BLaER1 treated with 17β-estradiol and CSF1 and Interleukin-3, amounts not matched to agents 10 nM and 100 nM (cell line): ENCODE data around the gene KCNIP3.

Source experiments
- H3K27ac ChIP-seq, 11 experiments: shearing (Covaris generic); formaldehyde crosslinking; 2 replicates each; pipeline ENCODE4 v1.8.1; 2022
- H3K27me3 ChIP-seq, 11 experiments: shearing (Covaris generic); formaldehyde crosslinking; 2 replicates each; pipeline ENCODE4 v1.8.1; 2022
- H3K36me3 ChIP-seq, 11 experiments: shearing (Covaris generic); formaldehyde crosslinking; 2 replicates each; pipeline ENCODE4 v1.8.1; 2022
- H3K4me1 ChIP-seq, 10 experiments: shearing (Covaris generic); formaldehyde crosslinking; 2 replicates each; pipeline ENCODE4 v1.8.1; 2022
- H3K4me2 ChIP-seq, 11 experiments: shearing (Covaris generic); formaldehyde crosslinking; 2 replicates each; pipeline ENCODE4 v1.8.1; 2022
- H3K4me3 ChIP-seq, 10 experiments: shearing (Covaris generic); formaldehyde crosslinking; 2 replicates each; pipeline ENCODE4 v1.8.1; 2022
- H3K9ac ChIP-seq, 11 experiments: shearing (Covaris generic); formaldehyde crosslinking; 2 replicates each; pipeline ENCODE4 v1.8.1; 2022
- H3K9me3 ChIP-seq, 11 experiments: shearing (Covaris generic); formaldehyde crosslinking; replicated peaks in 1 of 11; 2 replicates each; pipeline ENCODE4 v1.8.1; 2022
- H4K20me1 ChIP-seq, 11 experiments: shearing (Covaris generic); formaldehyde crosslinking; 2 replicates each; pipeline ENCODE4 v1.8.1; 2022
- Cebpa-rat ChIP-seq, 11 experiments: shearing (Covaris generic); IDR thresholded peaks; 2 replicates each; pipeline ENCODE4 v1.8.1; 2022

KCNIP3 gene

DNA sequence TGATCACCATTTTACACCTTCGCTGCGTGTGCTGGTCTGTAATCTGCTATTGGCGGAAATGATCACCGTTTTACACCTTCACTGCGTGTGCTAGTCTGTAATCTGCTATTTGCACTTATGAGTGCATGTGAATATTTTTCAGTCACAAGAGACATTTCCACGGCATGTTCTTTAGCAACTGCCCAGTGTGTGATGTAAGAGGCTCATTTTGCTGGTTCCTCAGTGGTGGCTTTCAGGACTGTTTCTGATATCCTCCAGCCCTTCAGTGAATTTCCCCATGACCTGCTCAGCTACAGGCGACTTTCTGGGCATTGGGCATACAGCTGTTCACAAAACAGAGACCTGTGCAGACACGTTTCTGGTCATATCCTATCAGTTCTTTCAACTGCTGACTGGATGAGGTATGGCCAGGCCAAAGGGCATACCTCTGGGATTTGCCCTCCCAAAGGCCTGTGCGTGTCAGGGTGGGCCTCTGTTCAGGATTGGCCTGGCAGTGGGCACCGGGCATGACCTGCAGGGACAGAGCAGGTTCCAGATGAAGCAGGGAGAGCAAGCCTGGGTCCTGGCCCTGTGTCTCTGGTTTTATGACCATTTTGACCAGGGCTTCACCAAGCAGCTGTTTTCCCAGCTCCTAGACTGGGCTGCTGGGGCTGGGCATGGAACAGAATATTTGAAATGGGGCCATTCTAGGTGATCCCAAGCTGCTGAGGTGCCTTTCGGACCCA lies 23.4 kb upstream of the KCNIP3 start:
- H3K4me3 ChIP-seq: no peak overlapping the region
- H3K9me3 ChIP-seq: no peaks in the 10 kb centered on the region
- peaks cover 0 to 30% (median 4%) of the 10 kb centered on the region in 10 experiments; a peak in 10 of 20 replicates for H3K4me1 ChIP-seq
- TF ChIP-seq Cebpa-rat (IDR thresholded peaks at IDR 0.05): no peak
- H3K27ac ChIP-seq: no peak overlapping the region
- H3K27me3 ChIP-seq: no peaks in the 10 kb centered on the region
- no peaks in the 10 kb centered on the region; a peak in 1 of 22 replicates for H4K20me1 ChIP-seq
- H3K4me2 ChIP-seq: peak overlapping the region in 2 of 11 experiments; percentile 37 to 53; a peak in 1 of 22 replicates
- H3K9ac ChIP-seq: no peak overlapping the region
- H3K36me3 ChIP-seq: no peaks in the 10 kb centered on the region

DNA sequence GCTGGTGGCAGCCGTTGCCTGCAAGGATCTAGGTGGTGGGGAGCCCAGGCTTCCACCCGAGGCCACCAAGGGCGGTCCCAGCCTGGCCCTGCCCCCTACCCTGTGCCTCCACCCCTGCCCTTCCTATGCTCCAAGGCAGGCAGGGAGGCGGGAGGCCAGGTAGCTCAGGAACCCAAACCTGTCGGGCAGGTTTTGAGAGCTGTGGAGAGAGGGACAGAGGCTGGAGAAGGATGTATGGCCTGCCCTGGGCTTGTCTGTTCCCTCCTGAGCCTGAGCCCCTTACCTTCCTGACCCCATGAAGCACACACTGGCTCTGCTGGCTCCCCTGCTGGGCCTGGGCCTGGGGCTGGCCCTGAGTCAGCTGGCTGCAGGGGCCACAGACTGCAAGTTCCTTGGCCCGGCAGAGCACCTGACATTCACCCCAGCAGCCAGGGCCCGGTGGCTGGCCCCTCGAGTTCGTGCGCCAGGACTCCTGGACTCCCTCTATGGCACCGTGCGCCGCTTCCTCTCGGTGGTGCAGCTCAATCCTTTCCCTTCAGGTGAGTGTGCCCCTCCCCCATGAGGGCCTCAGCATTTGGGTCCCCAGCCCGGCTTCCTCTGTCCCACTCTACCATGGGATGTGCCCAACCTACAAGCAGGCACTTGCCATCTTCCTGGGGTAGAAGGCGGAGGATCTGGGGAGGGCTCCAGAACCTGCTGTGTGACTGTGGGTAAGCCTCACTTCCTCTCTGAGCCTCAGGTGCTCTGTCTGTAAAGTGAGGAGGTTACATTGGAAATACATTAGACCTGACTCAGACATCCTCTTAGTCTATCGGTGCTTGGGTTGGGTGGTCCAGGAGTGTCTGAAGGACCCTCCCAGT lies 22.6 kb upstream of the KCNIP3 start, which contains the start of gene PROM2:
TSS of gene PROM2 (plus strand) at position 159 of the 860 bp plus-strand sequence. CDS start at position 296, 137 bp downstream.
- H3K4me1 ChIP-seq: peaks cover 0 to 30% (median 4%) of the 10 kb centered on the region in 10 experiments; a peak in 10 of 20 replicates
- H3K27ac ChIP-seq: no peak within 1 kb of the TSS
- H3K4me2 ChIP-seq: peak within 1 kb of the TSS in 2 of 11 experiments; percentile 37 to 53; a peak in 2 of 22 replicates
- no peak within 1 kb of the TSS for H3K4me3 ChIP-seq
- TF ChIP-seq Cebpa-rat (IDR thresholded peaks at IDR 0.05): no peak
- no peaks in the 10 kb centered on the region for H3K9me3 ChIP-seq
- no peaks in the 10 kb centered on the region; a peak in 1 of 22 replicates for H4K20me1 ChIP-seq
- no peak within 1 kb of the TSS for H3K9ac ChIP-seq
- H3K27me3 ChIP-seq: no peaks in the 10 kb centered on the region
- H3K36me3 ChIP-seq: no peaks in the 10 kb centered on the region

DNA sequence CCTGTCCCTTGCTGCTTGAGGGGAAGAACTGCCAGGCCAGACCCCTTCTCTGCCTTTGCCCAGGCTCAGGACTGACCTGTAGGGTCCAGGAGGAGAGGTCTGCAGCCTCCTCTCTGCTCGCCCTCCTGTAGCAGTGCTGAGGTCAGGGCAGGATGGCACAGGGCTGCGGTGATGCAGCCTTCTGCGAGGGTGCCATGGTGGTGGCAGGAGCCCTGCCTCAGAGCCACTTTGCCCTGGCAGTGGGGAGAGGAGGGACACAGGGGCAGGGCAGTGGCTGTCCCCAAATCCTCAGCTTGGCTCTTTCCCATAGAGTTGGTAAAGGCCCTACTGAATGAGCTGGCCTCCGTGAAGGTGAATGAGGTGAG lies 22.0 kb upstream of the KCNIP3 start:
- H3K4me3 ChIP-seq: no peak overlapping the region
- H3K4me1 ChIP-seq: peaks cover 0 to 30% (median 4%) of the 10 kb centered on the region in 10 experiments; a peak in 10 of 20 replicates
- no peaks in the 10 kb centered on the region; a peak in 1 of 22 replicates for H4K20me1 ChIP-seq
- no peaks in the 10 kb centered on the region for H3K27me3 ChIP-seq
- no peak overlapping the region for H3K27ac ChIP-seq
- peak overlapping the region in 1 of 11 experiments; percentile 43; a peak in 1 of 22 replicates for H3K4me2 ChIP-seq
- no peaks in the 10 kb centered on the region for H3K36me3 ChIP-seq
- H3K9ac ChIP-seq: no peak overlapping the region
- H3K9me3 ChIP-seq: no peaks in the 10 kb centered on the region
- TF ChIP-seq Cebpa-rat (IDR thresholded peaks at IDR 0.05): no peak

GRCh38 chr2:95275601-95276243 lies 21.4 kb upstream of the KCNIP3 start:
- Histone ChIP-seq H3K9me3 (no peaks in the 10 kb centered on the region), H3K4me2 (peak overlapping the region in 1 of 11 experiments; percentile 43; a peak in 1 of 22 replicates), H3K27ac (no peak overlapping the region), H4K20me1 (no peaks in the 10 kb centered on the region; a peak in 1 of 22 replicates), H3K4me3 (no peak overlapping the region), H3K9ac (no peak overlapping the region), H3K36me3 (no peaks in the 10 kb centered on the region), H3K27me3 (no peaks in the 10 kb centered on the region), H3K4me1 (peaks cover 0 to 30% (median 4%) of the 10 kb centered on the region in 10 experiments; a peak in 10 of 20 replicates)
- TF ChIP-seq Cebpa-rat (IDR thresholded peaks at IDR 0.05): no peak

GRCh38 chr2:95276244-95276887 lies 20.8 kb upstream of the KCNIP3 start:
- no peaks in the 10 kb centered on the region for H3K27me3 ChIP-seq
- H4K20me1 ChIP-seq: no peaks in the 10 kb centered on the region; a peak in 1 of 22 replicates
- H3K36me3 ChIP-seq: no peaks in the 10 kb centered on the region
- no peak overlapping the region for H3K27ac ChIP-seq
- no peak overlapping the region for H3K4me2 ChIP-seq
- no peak overlapping the region for H3K9ac ChIP-seq
- no peak overlapping the region for H3K4me3 ChIP-seq
- H3K4me1 ChIP-seq: peaks cover 0 to 30% (median 4%) of the 10 kb centered on the region in 10 experiments; a peak in 10 of 20 replicates
- TF ChIP-seq Cebpa-rat (IDR thresholded peaks at IDR 0.05): no peak
- H3K9me3 ChIP-seq: no peaks in the 10 kb centered on the region

DNA sequence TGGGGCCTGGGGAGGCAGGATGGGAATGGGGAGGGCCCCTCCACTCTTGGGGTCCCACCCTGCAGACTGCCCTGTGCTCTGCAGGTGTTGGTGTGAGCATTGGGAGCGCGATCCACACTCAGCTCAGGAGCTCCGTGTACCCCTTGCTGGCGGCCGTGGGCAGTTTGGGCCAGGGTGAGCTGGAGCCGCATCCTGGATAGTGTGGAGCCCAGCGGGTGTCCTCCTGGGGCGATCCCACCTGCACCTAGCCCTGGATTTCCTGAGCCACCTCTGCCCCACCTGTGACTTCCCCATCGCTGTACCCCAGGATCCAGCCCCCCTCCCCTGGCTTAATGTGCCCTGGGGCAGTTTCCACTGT lies 20.3 kb upstream of the KCNIP3 start:
- no peak for TF ChIP-seq Cebpa-rat (IDR thresholded peaks at IDR 0.05)
- H3K4me3 ChIP-seq: no peak overlapping the region

GRCh38 chr2:95277246-95277906 lies 19.8 kb upstream of the KCNIP3 start:
- H3K4me2 ChIP-seq: peak overlapping the region in 5 of 11 experiments; percentile 10 to 51 (median 48); a peak in 8 of 22 replicates
- H3K4me1 ChIP-seq: peaks cover 0 to 30% (median 4%) of the 10 kb centered on the region in 10 experiments; a peak in 10 of 20 replicates
- no peak for TF ChIP-seq Cebpa-rat (IDR thresholded peaks at IDR 0.05)

More for the DNA sequence above, 20.3 kb upstream of the KCNIP3 start:
- H4K20me1 ChIP-seq: no peaks in the 10 kb centered on the region; a peak in 1 of 22 replicates
- no peaks in the 10 kb centered on the region for H3K9me3 ChIP-seq
- peaks cover 0 to 30% (median 4%) of the 10 kb centered on the region in 10 experiments; a peak in 10 of 20 replicates for H3K4me1 ChIP-seq
- no peak overlapping the region for H3K4me2 ChIP-seq
- no peak overlapping the region for H3K9ac ChIP-seq
- no peak overlapping the region for H3K27ac ChIP-seq
- H3K36me3 ChIP-seq: no peaks in the 10 kb centered on the region
- H3K27me3 ChIP-seq: no peaks in the 10 kb centered on the region

GRCh38 chr2:95278051-95278471 lies 19.1 kb upstream of the KCNIP3 start:
- Histone ChIP-seq H3K4me1 (peaks cover 0 to 26% (median 4%) of the 10 kb centered on the region in 10 experiments; a peak in 10 of 20 replicates), H3K27me3 (no peaks in the 10 kb centered on the region), H3K36me3 (no peaks in the 10 kb centered on the region), H3K27ac (no peak overlapping the region), H4K20me1 (no peaks in the 10 kb centered on the region; a peak in 1 of 22 replicates), H3K4me2 (peak overlapping the region in 5 of 11 experiments; percentile 10 to 51 (median 48); a peak in 9 of 22 replicates), H3K9me3 (no peaks in the 10 kb centered on the region), H3K9ac (no peak overlapping the region), H3K4me3 (no peak overlapping the region)
- TF ChIP-seq Cebpa-rat (IDR thresholded peaks at IDR 0.05): no peak

More at GRCh38 chr2:95277246-95277906, 19.8 kb upstream of the KCNIP3 start:
- H3K9ac ChIP-seq: no peak overlapping the region
- H3K27ac ChIP-seq: no peak overlapping the region
- H3K27me3 ChIP-seq: no peaks in the 10 kb centered on the region
- no peaks in the 10 kb centered on the region for H3K9me3 ChIP-seq
- H4K20me1 ChIP-seq: no peaks in the 10 kb centered on the region; a peak in 1 of 22 replicates
- H3K36me3 ChIP-seq: no peaks in the 10 kb centered on the region
- H3K4me3 ChIP-seq: no peak overlapping the region
